VCaP (cell line): Measurements from ENCODE around the gene PHGDH.

Experiments used
- H3K27ac ChIP-seq: fragments of 450-650 bp; 2 replicates; pipeline ENCODE4 v1.5.1; 2017
- TF ChIP-seq, protein P1 (sequence below): fragments of 450-650 bp; conservative IDR thresholded peaks from 2 replicates; pipeline ENCODE4 v1.5.1; 2017; ENCODE audit warnings: mild to moderate bottlenecking, moderate library complexity

PHGDH gene

DNA sequence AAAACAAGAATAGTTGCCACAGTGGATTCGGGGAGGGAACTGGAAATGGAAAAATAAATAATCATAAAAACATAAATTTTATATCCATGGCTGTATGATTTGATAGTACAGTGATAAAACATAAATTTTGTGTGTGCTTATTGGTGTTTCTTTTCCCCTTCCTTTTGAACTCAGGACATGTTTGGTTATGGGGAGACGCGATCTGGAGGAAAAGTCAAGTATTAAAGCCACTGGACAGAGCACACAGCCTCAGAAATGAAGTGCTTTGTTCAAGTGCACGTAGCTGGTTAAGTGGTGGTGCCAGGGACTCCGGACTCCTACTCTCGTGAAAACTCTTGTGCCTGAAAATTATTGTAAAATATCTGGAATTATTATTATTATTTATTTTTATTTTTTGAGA is 66.6 kb downstream of the PHGDH start:
- TF ChIP-seq, protein P1, sequence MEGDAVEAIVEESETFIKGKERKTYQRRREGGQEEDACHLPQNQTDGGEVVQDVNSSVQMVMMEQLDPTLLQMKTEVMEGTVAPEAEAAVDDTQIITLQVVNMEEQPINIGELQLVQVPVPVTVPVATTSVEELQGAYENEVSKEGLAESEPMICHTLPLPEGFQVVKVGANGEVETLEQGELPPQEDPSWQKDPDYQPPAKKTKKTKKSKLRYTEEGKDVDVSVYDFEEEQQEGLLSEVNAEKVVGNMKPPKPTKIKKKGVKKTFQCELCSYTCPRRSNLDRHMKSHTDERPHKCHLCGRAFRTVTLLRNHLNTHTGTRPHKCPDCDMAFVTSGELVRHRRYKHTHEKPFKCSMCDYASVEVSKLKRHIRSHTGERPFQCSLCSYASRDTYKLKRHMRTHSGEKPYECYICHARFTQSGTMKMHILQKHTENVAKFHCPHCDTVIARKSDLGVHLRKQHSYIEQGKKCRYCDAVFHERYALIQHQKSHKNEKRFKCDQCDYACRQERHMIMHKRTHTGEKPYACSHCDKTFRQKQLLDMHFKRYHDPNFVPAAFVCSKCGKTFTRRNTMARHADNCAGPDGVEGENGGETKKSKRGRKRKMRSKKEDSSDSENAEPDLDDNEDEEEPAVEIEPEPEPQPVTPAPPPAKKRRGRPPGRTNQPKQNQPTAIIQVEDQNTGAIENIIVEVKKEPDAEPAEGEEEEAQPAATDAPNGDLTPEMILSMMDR: no peak

DNA sequence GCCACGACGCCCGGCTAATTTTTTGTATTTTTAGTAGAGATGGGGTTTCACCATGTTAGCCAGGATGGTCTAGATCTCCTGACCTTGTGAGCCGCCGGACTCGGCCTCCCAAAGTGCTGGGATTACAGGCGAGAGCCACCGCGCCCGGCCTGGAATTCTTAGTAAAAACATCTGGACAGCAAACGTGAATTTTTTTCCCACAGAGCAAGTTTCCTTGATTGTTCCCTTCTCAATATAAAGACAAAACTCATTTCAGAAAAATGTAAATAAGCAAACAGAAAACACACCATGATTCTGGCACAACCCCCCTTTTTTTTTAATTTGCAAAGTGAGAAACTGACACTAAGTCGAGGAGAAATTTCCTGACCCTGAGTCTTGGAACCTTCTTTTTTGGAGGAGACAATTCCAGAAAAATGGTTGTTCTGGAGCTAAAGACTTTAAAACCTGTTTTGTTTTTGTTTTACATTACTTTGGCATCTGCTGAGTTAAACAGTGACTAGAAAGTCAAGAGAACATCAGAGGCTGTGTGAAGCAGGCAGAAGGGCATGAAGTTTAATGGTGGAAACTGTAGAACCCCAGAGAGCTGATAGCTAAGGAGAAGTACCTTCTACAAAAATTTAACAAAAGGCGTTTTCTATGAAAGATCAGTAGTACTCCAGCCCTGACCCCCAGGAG is 67.3 kb downstream of the PHGDH start:
- TF ChIP-seq, protein P1: no peak
- peak overlapping the region; percentile 80 for H3K27ac ChIP-seq

More for the DNA sequence above, 66.6 kb downstream of the PHGDH start:
- H3K27ac ChIP-seq: peak overlapping the region; percentile 80

DNA sequence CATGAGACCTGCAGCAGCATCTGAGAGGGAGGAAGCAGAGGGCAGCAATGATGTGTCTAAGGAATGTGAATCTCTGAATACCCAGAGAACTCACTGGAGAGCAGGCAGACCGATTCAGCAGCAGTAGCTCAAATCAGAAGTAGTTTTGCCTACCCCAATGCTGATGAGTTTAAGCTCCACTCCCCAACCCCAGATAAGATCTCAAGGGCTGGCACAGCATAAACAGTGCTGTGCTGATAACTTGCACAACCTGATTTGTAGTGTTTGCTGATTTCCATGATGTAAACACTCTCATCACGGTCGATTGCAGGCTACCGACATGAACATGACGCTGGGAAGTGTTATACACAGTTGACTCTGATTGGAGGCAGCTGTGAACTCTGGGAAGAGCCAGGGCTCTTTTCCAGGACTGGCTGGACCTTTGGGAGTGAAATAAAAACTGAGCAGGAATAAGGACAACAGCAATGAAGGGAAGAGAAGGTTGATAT is 68.2 kb downstream of the PHGDH start:
- peak overlapping the region; percentile 80 for H3K27ac ChIP-seq
- TF ChIP-seq, protein P1: no peak

DNA sequence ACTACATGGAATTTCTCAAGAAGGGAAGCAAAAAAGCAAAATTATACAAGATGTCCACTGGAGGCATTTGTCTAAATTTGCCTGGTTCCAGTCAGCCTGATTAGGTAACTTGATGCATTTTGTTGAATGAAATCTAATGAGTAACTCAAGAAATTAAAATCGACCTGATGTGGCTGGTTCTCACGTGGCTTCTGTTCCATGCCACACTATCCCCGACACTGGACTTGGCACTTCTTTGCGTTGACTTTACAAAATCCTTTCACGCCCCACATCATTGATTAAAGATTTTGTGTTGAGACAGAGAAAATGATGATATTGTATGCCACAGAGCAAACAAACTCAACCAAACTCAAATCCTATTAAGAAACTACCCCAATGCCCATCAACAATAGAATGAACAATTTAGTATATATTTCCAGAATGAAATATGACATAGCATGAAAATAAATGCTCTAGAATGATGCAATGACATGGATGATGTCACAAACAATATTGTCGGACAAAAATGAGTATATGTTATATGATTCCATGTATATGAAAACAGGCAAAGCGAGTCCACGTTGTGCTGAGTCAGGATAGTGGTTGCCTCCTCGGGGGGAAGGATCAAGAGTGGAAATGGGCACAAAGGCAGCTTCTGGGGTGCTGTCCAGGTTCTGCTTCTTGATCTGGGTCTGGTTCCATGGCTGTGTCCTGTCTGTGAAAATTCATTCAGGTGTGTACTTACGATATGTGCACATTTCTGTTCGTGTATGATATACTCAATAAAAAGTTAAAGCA is 69.9 kb downstream of the PHGDH start:
- TF ChIP-seq, protein P1: no peak
- H3K27ac ChIP-seq: peak overlapping the region; percentile 80

DNA sequence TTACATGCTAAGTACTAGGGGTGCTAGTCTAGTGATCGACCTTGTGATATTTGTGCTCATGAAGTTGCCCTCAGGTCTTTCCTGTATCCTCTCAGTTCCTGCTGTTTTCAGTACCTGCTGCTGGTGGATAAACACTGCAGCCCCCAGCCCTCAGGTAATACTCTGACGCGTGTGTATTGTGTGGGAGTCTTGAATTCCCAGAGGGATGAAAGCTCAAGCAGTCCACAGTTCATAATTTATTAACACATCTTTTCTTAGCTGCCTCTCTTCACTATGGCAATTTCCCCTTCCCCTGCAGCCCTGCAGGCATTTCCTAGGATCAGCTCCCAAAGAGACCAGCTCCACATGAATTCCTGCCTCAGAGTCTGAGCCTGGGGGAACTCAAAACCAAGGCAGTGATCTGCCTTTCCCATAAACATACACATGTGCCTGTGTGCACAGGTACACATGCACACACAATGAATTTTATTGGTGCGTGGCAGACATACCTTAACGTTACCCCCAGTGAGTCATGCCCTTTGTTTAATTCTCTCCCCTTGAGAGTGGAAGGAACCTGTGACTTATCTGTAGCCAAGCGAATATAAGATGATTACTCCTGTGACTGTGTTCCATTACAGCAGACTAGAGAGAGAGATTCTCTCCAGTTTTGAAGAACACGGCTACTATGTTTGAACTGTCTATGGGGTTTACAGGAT is 71.0 kb downstream of the PHGDH start:
- no peak overlapping the region for H3K27ac ChIP-seq
- TF ChIP-seq, protein P1: no peak

DNA sequence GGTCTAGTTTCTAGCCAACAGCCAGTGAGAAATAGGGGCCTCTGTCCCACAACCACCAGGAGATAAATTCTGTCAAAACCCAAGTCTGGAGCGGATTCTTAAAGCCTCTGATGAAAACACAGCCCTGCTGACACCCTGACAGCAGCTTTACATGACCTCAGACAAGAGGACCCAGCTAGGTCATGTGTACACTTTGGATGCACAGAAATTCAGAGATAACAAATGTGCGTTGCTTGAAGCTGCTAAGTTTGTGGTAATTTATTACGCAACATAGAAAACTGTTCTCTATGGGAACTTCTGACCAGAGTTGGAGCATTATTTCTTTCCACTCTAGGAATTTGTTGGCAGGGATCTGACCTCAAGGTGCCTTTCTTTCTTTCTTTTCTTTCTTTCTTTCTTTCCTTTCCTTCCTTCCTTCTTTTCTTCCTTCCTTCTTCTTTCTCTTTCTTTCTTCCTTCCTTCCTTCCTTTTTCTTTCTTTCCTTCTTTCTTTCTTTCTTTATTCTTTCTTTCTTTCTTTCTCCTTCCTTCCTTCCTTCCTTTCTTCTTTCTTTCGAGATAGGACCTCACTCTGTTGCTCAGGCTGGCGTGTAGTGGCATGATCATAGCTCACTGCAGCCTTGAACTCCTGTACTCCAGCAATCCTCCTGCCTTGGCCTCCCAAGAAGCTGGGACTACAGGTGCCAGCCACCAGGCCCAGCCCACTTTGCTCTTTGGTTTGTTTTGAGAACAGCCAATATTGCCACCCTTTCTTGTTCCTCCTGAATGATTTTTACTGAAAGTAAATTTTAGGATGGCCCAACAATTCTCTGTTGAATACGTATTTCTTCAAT is 71.8 kb downstream of the PHGDH start:
- H3K27ac ChIP-seq: peak overlapping the region; percentile 31

More for the DNA sequence above, 71.8 kb downstream of the PHGDH start:
- TF ChIP-seq, protein P1: no peak
